Measurements from ENCODE around the gene ARMCX4. TPM values are rescaled to one million over a fixed set of nuclear protein-coding genes. Genes with fewer than 3 reads are reported as not detected.

ARMCX4 gene
- total and polyA plus RNA-seq, 2 of the 8 experiments (the other 6 are each of a cell fraction or from before 2014, with no cell fraction given), result 3.7 to 14.5 TPM

- TF ChIP-seq CHD7 (IDR thresholded peaks at IDR 0.05; ENCODE audit: insufficient replicate concordance, low read length) (no peak), FOSL1 (IDR thresholded peaks at IDR 0.05; ENCODE audit: insufficient read depth, low read depth, low read length) (no peak), JUN (IDR thresholded peaks at IDR 0.05; ENCODE audit: low read depth, low read length) (no peak), EGR1 (IDR thresholded peaks at IDR 0.05; ENCODE audit: borderline replicate concordance, low read depth, low read length) (no peak), POLR2AphosphoS5 (IDR thresholded peaks at IDR 0.05; ENCODE audit: low read depth, low read length) (no peak), BACH1 (IDR thresholded peaks at IDR 0.05; ENCODE audit: low read length) (no peak), TBP (IDR thresholded peaks at IDR 0.05; ENCODE audit: low read depth, low read length) (no peak), SIN3A (conservative IDR thresholded peaks at IDR 0.05 in 1 of 2, IDR thresholded peaks at IDR 0.05 in 1 of 2; ENCODE audit: low read depth in 1 of 2, low read length in 2 of 2) (no peak), NANOG (IDR thresholded peaks at IDR 0.05; ENCODE audit: insufficient read depth, low read depth, low read length, poor library complexity, severe bottlenecking) (no peak), SP2 (IDR thresholded peaks at IDR 0.05; ENCODE audit: low read length) (no peak), NRF1 (IDR thresholded peaks at IDR 0.05; ENCODE audit: low read depth, low read length) (no peak)
These were observed 6.7 kb downstream of the ARMCX4 start (continued) for GRCh38 chrX:101491943-101492342.

Measured in H1 (cell line).